B cell (primary cell): ENCODE data around the gene RAD51AP2. TPM values are rescaled to one million over a fixed set of nuclear protein-coding genes. Genes with fewer than 3 reads are reported as not detected.

Experiments used
- ATAC-seq: fragments of 200-7000 bp; cut with Tn5 transposase; one replicate; pipeline ENCODE4 v1.10.0; 2021; ENCODE audit warnings: low read depth, mild to moderate bottlenecking, moderate number of reproducible peaks, moderate library complexity
- CTCF ChIA-PET: fragments of 350-600 bp; sonication (Branson Sonifier 250); formaldehyde crosslinking; loops from one replicate; lab custom pipeline; 2021; ENCODE audit warnings: antibody characterized with exemption, inconsistent platforms; lab: Charles Lee
- POLR2A ChIA-PET: fragments of 350-600 bp; sonication (Branson Sonifier 250); formaldehyde crosslinking; loops from one replicate; lab custom pipeline; 2021; ENCODE audit warnings: antibody characterized with exemption; lab: Charles Lee
- DNase-seq: peaks from one replicate; pipeline ENCODE4 v3.0.0; 2013
- H2AFZ ChIP-seq: 2 replicates; pipeline ENCODE4 v1.6.1; 2012; ENCODE audit warnings: mild to moderate bottlenecking, low read depth, low read length; ENCODE audit not compliant: insufficient read depth, poor library complexity, severe bottlenecking
- H3K27ac ChIP-seq, 2 donors: 1 replicate in 1 of 2; 2 replicates in 1 of 2; pipeline ENCODE4 v1.5.1; 2012 to 2013; ENCODE audit warnings: low read length in 2 of 2, mild to moderate bottlenecking in 2 of 2, moderate library complexity in 1 of 2
- H3K27me3 ChIP-seq, 4 experiments: fragments of 200-600 bp in 1 of 4; sonication (generic) in 1 of 4; replicated peaks in 1 of 4; 1 replicate in 2 of 4; 2 replicates in 2 of 4; pipeline versions ENCODE4 v1.6.1 to v1.7.0; 2013 to 2016; ENCODE audit warnings: low read length in 3 of 4, mild to moderate bottlenecking in 2 of 4, mixed read lengths in 1 of 4, moderate library complexity in 1 of 4; ENCODE audit not compliant: insufficient read depth in 4 of 4, control insufficient read depth in 3 of 4; ENCODE audit errors: control extremely low read depth in 1 of 4
- H3K36me3 ChIP-seq, 2 experiments: replicated peaks in 1 of 2; 1 replicate in 1 of 2; 2 replicates in 1 of 2; pipeline versions ENCODE4 v1.6.1 to v1.7.1; 2013; ENCODE audit warnings: low read length in 1 of 2; ENCODE audit not compliant: insufficient read depth in 2 of 2, control insufficient read depth in 1 of 2; ENCODE audit errors: control extremely low read depth in 1 of 2, extremely low read depth in 1 of 2
- H3K4me1 ChIP-seq, 2 donors: fragments of 200-600 bp in 1 of 2; sonication (generic) in 1 of 2; 1 replicate in 1 of 2; 2 replicates in 1 of 2; pipeline versions ENCODE4 v1.5.1 to v1.6.1; 2013 to 2017; ENCODE audit warnings: low read length in 2 of 2; ENCODE audit not compliant: control insufficient read depth in 2 of 2, insufficient read depth in 2 of 2
- H3K4me2 ChIP-seq: replicated peaks from 2 replicates; pipeline ENCODE3; 2012; ENCODE audit warnings: mild to moderate bottlenecking, low read depth, low read length; ENCODE audit not compliant: poor library complexity, severe bottlenecking
- H3K4me3 ChIP-seq, 5 experiments: fragments of 200-600 bp in 1 of 5; sonication (generic) in 1 of 5; 1 replicate in 3 of 5; 2 replicates in 2 of 5; pipeline versions ENCODE4 v1.5.1 to v1.7.0; 2011 to 2016; ENCODE audit warnings: low read length in 4 of 5, mild to moderate bottlenecking in 4 of 5, low read depth in 2 of 5, control low read depth in 1 of 5, moderate library complexity in 1 of 5; ENCODE audit not compliant: insufficient read depth in 1 of 5; ENCODE audit errors: control extremely low read depth in 1 of 5, extremely low read depth in 1 of 5
- H3K79me2 ChIP-seq: fragments of 200-600 bp; sonication (generic); one replicate; pipeline ENCODE4 v1.6.0; 2016; ENCODE audit warnings: low read length; ENCODE audit not compliant: control insufficient read depth, insufficient read depth
- H3K9ac ChIP-seq: fragments of 200-600 bp; sonication (generic); 2 replicates; pipeline ENCODE4 v1.6.1; 2017; ENCODE audit warnings: mild to moderate bottlenecking, low read length, moderate library complexity
- H3K9me3 ChIP-seq, 3 donors: one replicate each; pipeline versions ENCODE4 v1.6.1 to v1.7.1; 2013; ENCODE audit warnings: low read length in 2 of 3; ENCODE audit not compliant: control insufficient read depth in 2 of 3, insufficient read depth in 1 of 3; ENCODE audit errors: control extremely low read depth in 1 of 3
- H4K20me1 ChIP-seq: 2 replicates; pipeline ENCODE4 v1.6.0; 2012; ENCODE audit warnings: mild to moderate bottlenecking, low read length; ENCODE audit not compliant: insufficient read depth, control insufficient read depth, poor library complexity, severe bottlenecking
- H3K27ac Mint-ChIP-seq: one replicate; pipeline ENCODE4 v1.8.0; 2021; ENCODE audit warnings: mixed read lengths
- H3K27me3 Mint-ChIP-seq: one replicate; pipeline ENCODE4 v1.8.0; 2021; ENCODE audit warnings: mixed read lengths
- H3K4me1 Mint-ChIP-seq: one replicate; pipeline ENCODE4 v1.8.0; 2021; ENCODE audit warnings: mixed read lengths
- H3K4me3 Mint-ChIP-seq: one replicate; pipeline ENCODE4 v1.8.0; 2021; ENCODE audit warnings: mixed read lengths
- H3K9me3 Mint-ChIP-seq: one replicate; pipeline ENCODE4 v1.8.0; 2022; ENCODE audit warnings: mixed read lengths; ENCODE audit not compliant: insufficient read depth
- CTCF ChIP-seq: fragments of 200-600 bp; IDR thresholded peaks from one replicate; pipeline ENCODE4 v1.8.0; 2022; ENCODE audit warnings: antibody characterized with exemption, mild to moderate bottlenecking
- EZH2 ChIP-seq: IDR thresholded peaks from 2 replicates; pipeline ENCODE4 v1.6.1; 2012; ENCODE audit warnings: borderline replicate concordance, low read depth, mild to moderate bottlenecking, moderate library complexity, low read length; ENCODE audit not compliant: insufficient read depth, poor library complexity, severe bottlenecking
- WGBS: methylation state at CpG from one replicate; pipeline ENCODE4 v1.1.5; 2013; ENCODE audit warnings: missing lambda C conversion rate; ENCODE audit not compliant: insufficient coverage; 5-methylcytosine and 5-hydroxymethylcytosine counted together
- intact Hi-C: fragments of 100-400 bp; cut with micrococcal nuclease; formaldehyde crosslinking; loops from one replicate; pipeline ENCODE4 v1.10.0; 2022
- polyA plus RNA-seq: library from polyadenylated mRNA; depleted of rRNA; stranded (reverse); fragments of >200 nt; gene quantifications from 2 replicates; pipeline ENCODE4 v1.2.3, GENCODE V29; 2012
- total RNA-seq, 2 donors: library from RNA; stranded (reverse); fragments of 120-200 nt in 1 of 2; gene quantifications; 1 replicate in 1 of 2; 2 replicates in 1 of 2; pipeline versions ENCODE4 v1.2.3 to v1.2.4, GENCODE V29; 2013 to 2022

RAD51AP2 gene
- total and polyA plus RNA-seq, 2 donors (not counting 1 experiment from before 2014, with no cell fraction given), result not detected

- Histone ChIP-seq H4K20me1 (no peaks in the 10 kb centered on the region), H3K4me3 (no peak overlapping the region), H3K36me3 (no peaks in the 10 kb centered on the region), H3K27me3 (no peaks in the 10 kb centered on the region), H3K27ac (no peak overlapping the region), H3K4me2 (no peak overlapping the region), H2AFZ (no peak overlapping the region), H3K9ac (no peak overlapping the region), H3K4me1 (no peaks in the 10 kb centered on the region), H3K79me2 (no peaks in the 10 kb centered on the region), H3K9me3 (no peaks in the 10 kb centered on the region)
- Mint-ChIP-seq H3K27me3 (peaks cover 4% of the 10 kb centered on the region), H3K9me3 (no peaks in the 10 kb centered on the region), H3K4me1 (no peaks in the 10 kb centered on the region), H3K4me3 (no peak overlapping the region), H3K27ac (no peak overlapping the region)
- DNase-seq, result no peak
- ATAC-seq, result no peak
- no peak for TF ChIP-seq CTCF
- no peak for TF ChIP-seq EZH2
- intact Hi-C loops, result no loop called here
- no CpG with 5 or more reads among the region's 2 CpGs for WGBS
- ChIA-PET CTCF (no interaction called here), POLR2A (no interaction called here)
Measured at GRCh38 chr2:17482651-17483050, 35.6 kb downstream of the RAD51AP2 start.

GRCh38 chr2:17479875-17480274 is 38.4 kb downstream of the RAD51AP2 start:
- Histone ChIP-seq H3K27ac (no peak overlapping the region), H3K27me3 (no peaks in the 10 kb centered on the region), H3K36me3 (no peaks in the 10 kb centered on the region), H2AFZ (no peak overlapping the region), H3K79me2 (no peaks in the 10 kb centered on the region), H4K20me1 (no peaks in the 10 kb centered on the region), H3K9me3 (no peaks in the 10 kb centered on the region), H3K9ac (no peak overlapping the region), H3K4me1 (no peaks in the 10 kb centered on the region), H3K4me3 (no peak overlapping the region), H3K4me2 (no peak overlapping the region)
- ChIA-PET POLR2A (no interaction called here), CTCF (no interaction called here)
- Mint-ChIP-seq H3K4me3 (no peak overlapping the region), H3K4me1 (no peaks in the 10 kb centered on the region), H3K27me3 (peaks cover 12% of the 10 kb centered on the region), H3K27ac (no peak overlapping the region), H3K9me3 (no peaks in the 10 kb centered on the region)
- intact Hi-C loops, result no loop called here
- TF ChIP-seq EZH2 (no peak), CTCF (no peak)
- whole genome bisulfite sequencing, result no CpG with 5 or more reads among the region's 2 CpGs
- ATAC-seq (no peak), DNase-seq (no peak)
